Measurements from ENCODE around the gene GRPR.

Gene GRPR

GRCh38 chrX:16167181-16167580, 43.8 kb downstream of the GRPR start, which contains the start of gene MAGEB17:
Gene MAGEB17, plus strand, starts transcription at chrX:16167481. Its CDS starts 2,902 bp downstream, at chrX:16170383.
- ATAC-seq, result no peak
- TF ChIP-seq ZFP30 (CRISPR knock-in tag; IDR thresholded peaks at IDR 0.05) (no peak), OSR1 (CRISPR knock-in tag; IDR thresholded peaks at IDR 0.05) (no peak), CREB5 (CRISPR knock-in tag; IDR thresholded peaks at IDR 0.05; ENCODE audit: low read depth) (no peak), SNAI2 (CRISPR knock-in tag; IDR thresholded peaks at IDR 0.05) (no peak), ISL1 (CRISPR knock-in tag; IDR thresholded peaks at IDR 0.05) (no peak), PPARA (CRISPR knock-in tag; IDR thresholded peaks at IDR 0.05; ENCODE audit: borderline replicate concordance) (no peak), ZNF565 (CRISPR knock-in tag; conservative IDR thresholded peaks at IDR 0.05; ENCODE audit: low read depth) (no peak), RARB (CRISPR knock-in tag; IDR thresholded peaks at IDR 0.05) (no peak), ZNF8 (CRISPR knock-in tag; IDR thresholded peaks at IDR 0.05) (no peak), ESRRG (CRISPR knock-in tag; IDR thresholded peaks at IDR 0.05) (no peak), ZFP3 (CRISPR knock-in tag; IDR thresholded peaks at IDR 0.05) (no peak)
- TF ChIP-seq, protein P1, sequence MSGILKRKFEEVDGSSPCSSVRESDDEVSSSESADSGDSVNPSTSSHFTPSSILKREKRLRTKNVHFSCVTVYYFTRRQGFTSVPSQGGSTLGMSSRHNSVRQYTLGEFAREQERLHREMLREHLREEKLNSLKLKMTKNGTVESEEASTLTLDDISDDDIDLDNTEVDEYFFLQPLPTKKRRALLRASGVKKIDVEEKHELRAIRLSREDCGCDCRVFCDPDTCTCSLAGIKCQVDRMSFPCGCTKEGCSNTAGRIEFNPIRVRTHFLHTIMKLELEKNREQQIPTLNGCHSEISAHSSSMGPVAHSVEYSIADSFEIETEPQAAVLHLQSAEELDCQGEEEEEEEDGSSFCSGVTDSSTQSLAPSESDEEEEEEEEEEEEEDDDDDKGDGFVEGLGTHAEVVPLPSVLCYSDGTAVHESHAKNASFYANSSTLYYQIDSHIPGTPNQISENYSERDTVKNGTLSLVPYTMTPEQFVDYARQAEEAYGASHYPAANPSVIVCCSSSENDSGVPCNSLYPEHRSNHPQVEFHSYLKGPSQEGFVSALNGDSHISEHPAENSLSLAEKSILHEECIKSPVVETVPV (CRISPR knock-in tag; IDR thresholded peaks at IDR 0.05), result no peak
- TF ChIP-seq, protein P2, sequence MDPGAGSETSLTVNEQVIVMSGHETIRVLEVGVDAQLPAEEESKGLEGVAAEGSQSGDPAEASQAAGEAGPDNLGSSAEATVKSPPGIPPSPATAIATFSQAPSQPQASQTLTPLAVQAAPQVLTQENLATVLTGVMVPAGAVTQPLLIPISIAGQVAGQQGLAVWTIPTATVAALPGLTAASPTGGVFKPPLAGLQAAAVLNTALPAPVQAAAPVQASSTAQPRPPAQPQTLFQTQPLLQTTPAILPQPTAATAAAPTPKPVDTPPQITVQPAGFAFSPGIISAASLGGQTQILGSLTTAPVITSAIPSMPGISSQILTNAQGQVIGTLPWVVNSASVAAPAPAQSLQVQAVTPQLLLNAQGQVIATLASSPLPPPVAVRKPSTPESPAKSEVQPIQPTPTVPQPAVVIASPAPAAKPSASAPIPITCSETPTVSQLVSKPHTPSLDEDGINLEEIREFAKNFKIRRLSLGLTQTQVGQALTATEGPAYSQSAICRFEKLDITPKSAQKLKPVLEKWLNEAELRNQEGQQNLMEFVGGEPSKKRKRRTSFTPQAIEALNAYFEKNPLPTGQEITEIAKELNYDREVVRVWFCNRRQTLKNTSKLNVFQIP (CRISPR knock-in tag; IDR thresholded peaks at IDR 0.05; ENCODE audit: borderline replicate concordance, low read depth), result no peak
- TF ChIP-seq, protein P3, sequence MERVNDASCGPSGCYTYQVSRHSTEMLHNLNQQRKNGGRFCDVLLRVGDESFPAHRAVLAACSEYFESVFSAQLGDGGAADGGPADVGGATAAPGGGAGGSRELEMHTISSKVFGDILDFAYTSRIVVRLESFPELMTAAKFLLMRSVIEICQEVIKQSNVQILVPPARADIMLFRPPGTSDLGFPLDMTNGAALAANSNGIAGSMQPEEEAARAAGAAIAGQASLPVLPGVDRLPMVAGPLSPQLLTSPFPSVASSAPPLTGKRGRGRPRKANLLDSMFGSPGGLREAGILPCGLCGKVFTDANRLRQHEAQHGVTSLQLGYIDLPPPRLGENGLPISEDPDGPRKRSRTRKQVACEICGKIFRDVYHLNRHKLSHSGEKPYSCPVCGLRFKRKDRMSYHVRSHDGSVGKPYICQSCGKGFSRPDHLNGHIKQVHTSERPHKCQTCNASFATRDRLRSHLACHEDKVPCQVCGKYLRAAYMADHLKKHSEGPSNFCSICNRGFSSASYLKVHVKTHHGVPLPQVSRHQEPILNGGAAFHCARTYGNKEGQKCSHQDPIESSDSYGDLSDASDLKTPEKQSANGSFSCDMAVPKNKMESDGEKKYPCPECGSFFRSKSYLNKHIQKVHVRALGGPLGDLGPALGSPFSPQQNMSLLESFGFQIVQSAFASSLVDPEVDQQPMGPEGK (CRISPR knock-in tag; IDR thresholded peaks at IDR 0.05; ENCODE audit: borderline replicate concordance), result no peak

DNA sequence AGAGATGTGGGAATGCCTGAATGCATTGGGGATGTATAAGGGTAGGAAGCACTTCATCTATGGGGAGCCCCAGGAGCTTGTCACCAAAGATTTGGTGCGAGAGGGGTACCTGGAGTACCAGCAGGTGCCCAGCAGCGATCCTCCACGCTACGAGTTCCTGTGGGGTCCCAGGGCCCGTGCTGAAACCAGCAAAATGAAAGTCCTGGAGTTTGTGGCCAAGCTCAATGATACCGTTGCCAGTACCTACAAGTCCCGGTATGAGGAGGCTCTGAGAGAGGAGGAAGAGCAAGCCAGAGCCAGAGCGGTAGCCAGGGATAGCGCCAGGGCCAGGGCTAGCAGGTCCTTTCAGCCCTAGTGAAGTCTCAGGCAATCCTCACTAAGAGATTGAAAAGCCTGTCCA, 47.7 kb downstream of the GRPR start:
- no peak for ATAC-seq
- TF ChIP-seq ZNF8 (CRISPR knock-in tag; IDR thresholded peaks at IDR 0.05), result no peak

DNA sequence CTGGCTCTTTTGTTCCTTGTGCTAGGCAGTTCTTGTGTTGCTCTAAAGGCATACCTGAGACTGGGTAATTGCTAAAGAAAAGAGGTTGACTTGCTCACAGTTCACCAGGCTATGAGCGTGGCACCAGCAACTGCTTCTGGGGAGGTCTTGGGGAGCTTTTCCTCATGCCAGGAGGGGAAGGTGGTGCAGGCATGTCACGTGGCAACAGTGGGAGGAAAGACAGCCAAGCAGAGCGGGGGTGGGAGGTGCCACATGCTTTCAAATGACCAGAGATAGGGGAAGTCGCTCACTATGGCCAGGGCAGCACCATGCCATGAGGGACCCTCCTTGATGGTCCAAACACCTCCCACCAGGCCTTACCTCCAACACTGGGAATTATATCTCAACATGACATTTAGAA, 48.6 kb downstream of the GRPR start:
- ATAC-seq, result no peak
- TF ChIP-seq ZFP30 (CRISPR knock-in tag; IDR thresholded peaks at IDR 0.05) (no peak), CSDC2 (CRISPR knock-in tag; IDR thresholded peaks at IDR 0.05) (no peak), ZNF565 (CRISPR knock-in tag; conservative IDR thresholded peaks at IDR 0.05; ENCODE audit: low read depth) (no peak), ARNTL (CRISPR knock-in tag; IDR thresholded peaks at IDR 0.05; ENCODE audit: borderline replicate concordance, low read depth) (no peak), ESRRG (CRISPR knock-in tag; IDR thresholded peaks at IDR 0.05) (no peak), ZNF8 (CRISPR knock-in tag; IDR thresholded peaks at IDR 0.05) (no peak), TCF4 (CRISPR knock-in tag; IDR thresholded peaks at IDR 0.05; ENCODE audit: borderline replicate concordance) (no peak), ZFP3 (CRISPR knock-in tag; IDR thresholded peaks at IDR 0.05) (no peak), CREB5 (CRISPR knock-in tag; IDR thresholded peaks at IDR 0.05; ENCODE audit: low read depth) (no peak), TSHZ2 (CRISPR knock-in tag; IDR thresholded peaks at IDR 0.05) (no peak), TOX (CRISPR knock-in tag; IDR thresholded peaks at IDR 0.05; ENCODE audit: borderline replicate concordance) (no peak)
- TF ChIP-seq, protein P2 (CRISPR knock-in tag; IDR thresholded peaks at IDR 0.05; ENCODE audit: borderline replicate concordance, low read depth), result no peak
